GM13976 (cell line): ENCODE measurements around the gene LRP1B.

Experiments used
- DNase-seq: peaks from one replicate; pipeline ENCODE4 v3.0.0; 2012; ENCODE audit warnings: low spot score
- in situ Hi-C: fragments of 300-500 bp; cut with MboI; formaldehyde crosslinking; loops from one replicate; pipeline ENCODE4 v1.12.0; 2022; ENCODE audit warnings: low sequenced_read_pairs, mixed read lengths, inconsistent platforms; ENCODE audit not compliant: unreplicated experiment
- TF ChIP-seq, protein P1 (sequence below): IDR thresholded peaks from 2 replicates; pipeline ENCODE4 v1.5.1; 2012; ENCODE audit warnings: borderline replicate concordance, mild to moderate bottlenecking; ENCODE audit not compliant: insufficient read depth; ENCODE audit errors: extremely low read depth, missing control alignments, control extremely low read depth

LRP1B gene

DNA sequence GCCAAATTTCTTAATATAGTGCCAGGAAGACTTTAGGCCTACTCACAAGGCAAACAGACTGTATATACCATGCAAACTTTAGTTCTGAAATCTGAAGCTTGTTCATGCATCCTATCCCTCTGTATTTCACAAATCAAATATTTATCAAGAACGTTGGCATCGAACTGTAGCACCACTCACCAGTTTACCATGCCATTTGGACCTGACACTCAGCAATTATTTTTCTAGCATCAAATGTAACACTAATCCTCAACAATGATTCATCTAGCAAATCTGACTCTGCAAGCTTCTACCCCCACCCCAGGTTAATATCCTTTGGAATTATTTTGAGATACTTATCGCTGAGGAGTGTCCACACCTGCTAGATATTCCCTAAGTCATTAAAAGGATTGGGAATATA is 1506.6 kb downstream of the LRP1B start:
- TF ChIP-seq, protein P1, sequence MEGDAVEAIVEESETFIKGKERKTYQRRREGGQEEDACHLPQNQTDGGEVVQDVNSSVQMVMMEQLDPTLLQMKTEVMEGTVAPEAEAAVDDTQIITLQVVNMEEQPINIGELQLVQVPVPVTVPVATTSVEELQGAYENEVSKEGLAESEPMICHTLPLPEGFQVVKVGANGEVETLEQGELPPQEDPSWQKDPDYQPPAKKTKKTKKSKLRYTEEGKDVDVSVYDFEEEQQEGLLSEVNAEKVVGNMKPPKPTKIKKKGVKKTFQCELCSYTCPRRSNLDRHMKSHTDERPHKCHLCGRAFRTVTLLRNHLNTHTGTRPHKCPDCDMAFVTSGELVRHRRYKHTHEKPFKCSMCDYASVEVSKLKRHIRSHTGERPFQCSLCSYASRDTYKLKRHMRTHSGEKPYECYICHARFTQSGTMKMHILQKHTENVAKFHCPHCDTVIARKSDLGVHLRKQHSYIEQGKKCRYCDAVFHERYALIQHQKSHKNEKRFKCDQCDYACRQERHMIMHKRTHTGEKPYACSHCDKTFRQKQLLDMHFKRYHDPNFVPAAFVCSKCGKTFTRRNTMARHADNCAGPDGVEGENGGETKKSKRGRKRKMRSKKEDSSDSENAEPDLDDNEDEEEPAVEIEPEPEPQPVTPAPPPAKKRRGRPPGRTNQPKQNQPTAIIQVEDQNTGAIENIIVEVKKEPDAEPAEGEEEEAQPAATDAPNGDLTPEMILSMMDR = no peak
- DNase-seq = no peak
- in situ Hi-C loops = no loop called here

DNA sequence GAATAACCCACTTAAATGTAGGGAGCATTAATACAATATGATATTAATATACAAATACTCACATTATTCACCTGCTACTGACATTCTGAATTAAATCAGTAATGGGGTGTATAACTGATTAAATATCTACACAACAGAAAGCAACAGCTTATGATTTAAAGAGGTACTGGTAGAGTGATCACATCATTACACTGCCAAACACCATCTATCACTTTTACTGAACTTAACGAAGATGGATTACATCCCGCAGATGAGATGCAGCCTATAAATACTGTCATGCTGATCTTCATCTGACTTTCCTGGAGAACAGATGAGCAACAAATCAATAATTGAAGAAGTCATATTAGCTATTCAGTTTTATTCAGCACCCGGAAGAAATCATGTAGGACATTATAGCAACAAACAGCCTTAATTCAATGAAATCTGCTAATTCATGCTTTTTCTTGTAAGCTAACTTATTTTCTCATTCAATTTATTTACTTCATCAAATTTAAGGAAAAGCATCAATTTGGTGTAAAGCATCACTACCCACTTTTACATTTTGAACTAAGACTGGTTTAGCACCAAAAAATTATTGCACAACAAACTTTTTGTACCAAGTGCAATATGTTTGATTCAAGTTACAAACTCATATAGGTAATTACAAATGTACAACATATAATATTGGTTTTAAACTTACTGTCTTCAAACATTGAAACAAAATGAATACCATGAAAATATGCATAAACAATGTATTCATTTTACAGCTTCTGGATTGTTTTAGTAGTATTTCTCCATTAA is 1509.0 kb downstream of the LRP1B start:
- DNase-seq = no peak
- in situ Hi-C loops = no loop called here
- TF ChIP-seq, protein P1 = no peak

DNA sequence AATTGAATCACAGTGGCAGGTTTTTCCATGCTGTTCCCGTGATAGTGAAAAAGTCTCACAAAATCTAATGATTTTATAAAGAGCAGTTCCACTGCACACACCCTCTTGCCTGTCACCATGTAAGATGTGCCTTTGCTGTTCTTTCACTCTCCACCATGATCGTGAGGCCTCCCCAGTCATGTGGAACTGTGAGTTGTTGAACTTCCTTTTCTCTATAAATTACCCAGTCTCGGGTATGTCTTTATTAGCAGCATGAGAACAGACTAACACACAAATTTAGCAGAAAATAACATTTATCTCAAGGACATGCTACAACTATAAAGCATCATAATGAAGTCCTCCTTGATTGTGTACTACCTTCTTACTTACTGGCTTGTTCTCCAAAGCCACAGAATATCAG is 1526.0 kb downstream of the LRP1B start:
- in situ Hi-C loops = no loop called here
- TF ChIP-seq, protein P1 = no peak
- no peak for DNase-seq

DNA sequence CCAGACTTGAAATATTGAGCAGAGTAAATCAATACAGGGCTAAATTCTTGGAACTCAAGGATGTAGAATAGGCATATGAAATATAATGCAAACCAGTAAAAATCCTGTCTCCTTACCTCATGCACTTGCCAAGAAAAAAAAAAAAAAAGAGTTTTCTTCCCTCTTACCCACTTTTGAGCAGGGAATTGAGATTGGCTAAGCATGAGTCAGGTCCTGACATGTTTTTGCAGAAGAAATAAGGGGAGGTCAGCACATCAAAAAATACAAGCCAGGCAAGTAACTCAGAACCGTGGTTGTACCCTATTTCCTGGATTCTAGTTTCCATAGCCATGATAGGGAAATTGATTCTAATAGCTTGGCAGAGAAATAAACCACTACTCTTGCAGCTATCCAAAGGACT is 1526.7 kb downstream of the LRP1B start:
- TF ChIP-seq, protein P1 = no peak
- DNase-seq = no peak
- in situ Hi-C loops = no loop called here

DNA sequence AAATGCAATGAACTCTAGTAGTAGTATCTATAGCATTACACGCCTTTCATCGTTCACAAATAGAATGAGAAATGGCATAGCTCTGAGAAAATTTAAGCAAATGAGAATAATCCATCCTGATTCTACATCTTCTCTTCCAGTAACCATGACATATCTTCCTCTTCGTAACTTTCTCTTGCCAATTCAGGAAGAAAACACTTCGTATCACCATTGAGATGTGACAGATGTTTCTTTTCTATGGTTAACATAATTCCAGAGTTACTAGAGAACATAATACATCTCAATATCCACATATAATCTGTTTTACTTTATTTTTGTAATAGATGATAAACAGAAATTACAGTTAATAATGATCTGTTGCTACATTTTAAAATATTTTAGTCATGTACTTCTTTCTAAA is 1527.4 kb downstream of the LRP1B start:
- in situ Hi-C loops = no loop called here
- TF ChIP-seq, protein P1 = no peak
- no peak for DNase-seq

DNA sequence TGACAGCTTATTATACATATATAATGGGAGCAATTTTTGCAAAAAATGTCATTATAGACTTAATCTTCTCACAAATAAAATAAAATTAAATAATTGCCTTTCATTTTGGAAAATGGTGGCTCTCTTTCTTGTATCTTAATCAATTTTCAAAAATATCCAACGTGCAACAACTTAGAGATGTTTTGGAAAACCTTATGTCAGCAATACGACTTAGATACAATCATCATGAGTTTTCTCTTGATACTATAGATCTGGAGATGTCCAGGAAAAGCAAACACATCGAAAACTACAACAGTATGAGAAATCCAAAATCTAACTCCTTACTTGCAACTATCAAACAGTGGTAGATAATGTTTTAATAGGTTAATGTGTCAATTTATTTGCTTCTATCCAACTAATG is 1529.0 kb downstream of the LRP1B start:
- TF ChIP-seq, protein P1 = no peak
- in situ Hi-C loops = no loop called here
- DNase-seq = no peak
